NCI-H345 (cell line): ENCODE results near the gene MS4A12.
"Not testable (repeated sequence)": the region's sequence is repeated elsewhere in the genome, so short reads cannot be mapped to it uniquely, and the experiment has no call there.

Source experiments
- DNase-seq: peaks from one replicate; lab custom pipeline; 2025; lab: John Stamatoyannopoulos, UW

Gene MS4A12

GRCh38 chr11:60512651-60513225 lies 20.2 kb downstream of the MS4A12 start:
- DNase-seq: no peak

- DNase-seq: no peak
Measured at GRCh38 chr11:60513496-60514460, 21.2 kb downstream of the MS4A12 start.

- no peak for DNase-seq
Measured at GRCh38 chr11:60515144-60515855, 22.7 kb downstream of the MS4A12 start, which contains the start of gene MS4A13. Gene MS4A13, plus strand, starts transcription at chr11:60515392. Its CDS starts 2,692 bp downstream, at chr11:60518084.

- DNase-seq: no peak
Measured at GRCh38 chr11:60528465-60528864, 35.9 kb downstream of the MS4A12 start.

- no peak for DNase-seq
Measured at GRCh38 chr11:60528934-60529333, 36.4 kb downstream of the MS4A12 start.

- no peak for DNase-seq
Measured at GRCh38 chr11:60530454-60531100, 38.0 kb downstream of the MS4A12 start.

GRCh38 chr11:60532383-60532782 lies 39.8 kb downstream of the MS4A12 start:
- not testable (repeated sequence) for DNase-seq

- DNase-seq: not testable (repeated sequence)
Measured at GRCh38 chr11:60538627-60539026, 46.0 kb downstream of the MS4A12 start.

- DNase-seq: no peak
Measured at GRCh38 chr11:60544077-60544476, 51.5 kb downstream of the MS4A12 start.
